Activated CD8-positive, alpha-beta memory T cell treated with anti-CD3 and anti-CD28 coated beads, Interleukin-2, amount 50 U/mL, for 1 hour (primary cell): ENCODE measurements around the gene PDCD4.
"Not testable (repeated sequence)": the region's sequence is repeated elsewhere in the genome, so short reads cannot be mapped to it uniquely, and the experiment has no call there.

Experiments used
- DNase-seq: peaks from one replicate; pipeline ENCODE4 v3.0.0-alpha.2; 2020; ENCODE audit errors: extremely low read depth

Gene PDCD4

GRCh38 chr10:110883924-110884323 lies 12.2 kb downstream of the PDCD4 start:
- DNase-seq = no peak

- no peak for DNase-seq
Measured at GRCh38 chr10:110885932-110886674, 14.4 kb downstream of the PDCD4 start.

GRCh38 chr10:110887560-110887959 lies 15.8 kb downstream of the PDCD4 start:
- no peak for DNase-seq

- no peak for DNase-seq
Measured at GRCh38 chr10:110892602-110893288, 21.0 kb downstream of the PDCD4 start.

GRCh38 chr10:110893559-110894179 lies 21.9 kb downstream of the PDCD4 start:
- DNase-seq = no peak

- no peak for DNase-seq
Measured at GRCh38 chr10:110897184-110897583, 25.5 kb downstream of the PDCD4 start.

- DNase-seq = no peak
Measured at GRCh38 chr10:110898391-110898790, 26.7 kb downstream of the PDCD4 start.

- DNase-seq = no peak
Measured at GRCh38 chr10:110900983-110901382, 29.3 kb downstream of the PDCD4 start.

- DNase-seq = no peak
Measured at GRCh38 chr10:110901954-110902819, 30.5 kb downstream of the PDCD4 start.

GRCh38 chr10:110903280-110904278 lies 31.9 kb downstream of the PDCD4 start:
- no peak for DNase-seq

- no peak for DNase-seq
Measured at GRCh38 chr10:110910138-110910537, 38.4 kb downstream of the PDCD4 start.

GRCh38 chr10:110912374-110912773 lies 40.6 kb downstream of the PDCD4 start:
- no peak for DNase-seq

GRCh38 chr10:110914431-110914830 lies 42.7 kb downstream of the PDCD4 start:
- no peak for DNase-seq

- no peak for DNase-seq
Measured at GRCh38 chr10:110915035-110915434, 43.3 kb downstream of the PDCD4 start.

GRCh38 chr10:110915600-110915999 lies 43.9 kb downstream of the PDCD4 start:
- DNase-seq = not testable (repeated sequence)

- no peak for DNase-seq
Measured at GRCh38 chr10:110916554-110917346, 45.0 kb downstream of the PDCD4 start.

- DNase-seq = peak; percentile 55
Measured at GRCh38 chr10:110918269-110918642, 46.5 kb downstream of the PDCD4 start.

GRCh38 chr10:110918643-110919348 lies 47.1 kb downstream of the PDCD4 start, which contains the start of gene BBIP1:
BBIP1 (minus strand) TSS chr10:110919180; CDS start chr10:110918157, 1,023 bp downstream.
- no peak for DNase-seq

GRCh38 chr10:110919349-110919931 lies 47.7 kb downstream of the PDCD4 start, which contains the start of gene SHOC2:
SHOC2 (plus strand) TSS chr10:110919604; CDS start chr10:110964359, 44,755 bp downstream.
- peak; percentile 99 for DNase-seq
